SK-N-MC (cell line): ENCODE data around the gene PEX10.

Experiments
- EZH2 ChIP-seq: fragments of 200-600 bp; sonication (generic); IDR thresholded peaks from one replicate; pipeline ENCODE4 v1.6.1; 2017; ENCODE audit warnings: antibody characterized with exemption
- FOXP2 ChIP-seq: optimal IDR thresholded peaks from 2 replicates; pipeline ENCODE3; 2011; ENCODE audit warnings: mild to moderate bottlenecking, moderate library complexity; ENCODE audit not compliant: insufficient read depth; ENCODE audit errors: extremely low read length, control extremely low read depth
- POLR2AphosphoS5 ChIP-seq: IDR thresholded peaks from 2 replicates; pipeline ENCODE4 v1.6.1; 2012; ENCODE audit warnings: mild to moderate bottlenecking, low read depth, low read length, borderline replicate concordance

DNA sequence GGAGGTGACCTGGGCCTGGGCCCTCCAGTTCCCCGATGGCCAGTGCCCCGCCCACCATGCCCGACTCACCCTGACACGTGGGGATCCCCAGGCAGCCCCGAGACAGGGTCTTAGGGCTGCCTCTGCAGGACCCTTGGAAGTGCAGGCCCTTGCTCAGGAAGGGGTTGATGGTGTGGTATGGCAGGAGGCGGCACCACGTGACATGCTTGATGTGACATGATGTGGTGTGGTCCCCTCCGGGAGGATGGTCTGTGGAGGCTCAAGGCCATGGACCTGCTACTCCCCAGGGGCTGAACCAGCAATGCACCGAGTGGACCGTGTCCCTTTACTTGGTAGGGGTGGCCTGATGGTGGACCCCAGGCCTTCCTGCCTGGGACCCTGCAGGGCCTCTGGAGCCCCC, 41.9 kb upstream of the PEX10 start:
- TF ChIP-seq POLR2AphosphoS5 = no peak
- TF ChIP-seq FOXP2 = no peak
- no peak for TF ChIP-seq EZH2
